ENCODE results near the gene DNAH14. TPM values are rescaled to one million over a fixed set of nuclear protein-coding genes. Genes with fewer than 3 reads are reported as not detected.

The DNAH14 gene
- total and polyA plus RNA-seq, 2 experiments from 2014 or later = 55.3 to 80.2 TPM

- H4K20me1 ChIP-seq (replicated peaks; ENCODE audit: insufficient read depth) = peaks cover 39% of the 10 kb centered on the region
- H2AFZ ChIP-seq = peak within 1 kb of the TSS; percentile 92
These were observed 498.0 kb downstream of the DNAH14 start, which contains the start of gene LBR for GRCh38 chr1:225427235-225428067. Gene LBR (minus strand): TSS chr1:225428038. CDS start chr1:225424075, 3,963 bp downstream.

More at GRCh38 chr1:225427235-225428067, 498.0 kb downstream of the DNAH14 start, which contains the start of gene LBR:
- ATAC-seq (peak; percentile 72), DNase-seq (ENCODE audit: low spot score) (peak; percentile 77)
- Histone ChIP-seq H3K4me1 (ENCODE audit: insufficient read depth) (peaks cover 45% of the 10 kb centered on the region), H3K36me3 (ENCODE audit: insufficient read depth) (0 out of 2 replicates have a peak, but pooled peaks cover 4% of the 10 kb centered on the region), H3K27me3 (ENCODE audit: insufficient read depth) (peaks cover 26% of the 10 kb centered on the region), H3K4me3 (peak within 1 kb of the TSS; percentile 90), H3K79me2 (replicated peaks; ENCODE audit: insufficient read depth) (peaks cover 50% of the 10 kb centered on the region), H3K4me2 (peak within 1 kb of the TSS; percentile 81), H3K9me2 (ENCODE audit: insufficient read depth) (no peaks in the 10 kb centered on the region), H3K27ac (ENCODE audit: low read depth) (peak within 1 kb of the TSS; percentile 97), H3F3A (replicated peaks; ENCODE audit: low read depth) (peaks cover 12% of the 10 kb centered on the region; the same call in 1 of the 2 replicates)
- H3K36me3 Mint-ChIP-seq (ENCODE audit: low read depth) = peaks cover 19% of the 10 kb centered on the region; the same call in 2 of the 3 replicates
- TF ChIP-seq STAT1 (IDR thresholded peaks at IDR 0.05; ENCODE audit: unreplicated experiment) = no peak
- no peak for TF ChIP-seq EZH2phosphoT487 (IDR thresholded peaks at IDR 0.05; ENCODE audit: unreplicated experiment)
- TF ChIP-seq NANOG (IDR thresholded peaks at IDR 0.05; ENCODE audit: borderline replicate concordance) = no peak
- no peak for TF ChIP-seq ZNF462 (CRISPR knock-in tag; IDR thresholded peaks at IDR 0.05)
- TF ChIP-seq REST (IDR thresholded peaks at IDR 0.05; ENCODE audit: unreplicated experiment) = no peak
- TF ChIP-seq ZNF114 (CRISPR knock-in tag; IDR thresholded peaks at IDR 0.05) = no peak
- no peak for TF ChIP-seq ETS1 (IDR thresholded peaks at IDR 0.05)
- TF ChIP-seq JUNB (IDR thresholded peaks at IDR 0.05; ENCODE audit: unreplicated experiment) = no peak
- TF ChIP-seq CREB1 (CRISPR knock-in tag; IDR thresholded peaks at IDR 0.05; ENCODE audit: low read depth) = no peak
- TF ChIP-seq EZH2 (IDR thresholded peaks at IDR 0.05; ENCODE audit: low read depth, unreplicated experiment) = no peak
- TF ChIP-seq CTCF (conservative IDR thresholded peaks at IDR 0.05; ENCODE audit: low read depth in 2 of 2) = no peak
- H3K9me3 Mint-ChIP-seq = peaks cover 27% of the 10 kb centered on the region; the same call in 2 of the 3 replicates
- peaks cover 28% of the 10 kb centered on the region for H3K27me3 Mint-ChIP-seq (ENCODE audit: insufficient read depth, low read depth, poor library complexity)
- H3K4me1 Mint-ChIP-seq = peaks cover 49% of the 10 kb centered on the region
- peak within 1 kb of the TSS; percentile 77 for H3K4me3 Mint-ChIP-seq
- H3K27ac Mint-ChIP-seq = peak within 1 kb of the TSS; percentile 97

Measured in GM23338 (cell line).